GM21737 (cell line): ENCODE data around the gene ARFRP1.
"Not testable (repeated sequence)": the region's sequence is repeated elsewhere in the genome, so short reads cannot be mapped to it uniquely, and the experiment has no call there.

ENCODE experiments used
- ATAC-seq: cut with Tn5 transposase; IDR thresholded peaks from one replicate; pipeline ENCODE4 v1.9.1; 2021; ENCODE audit warnings: mild to moderate bottlenecking, moderate library complexity; ENCODE audit not compliant: unreplicated experiment

The ARFRP1 gene

DNA sequence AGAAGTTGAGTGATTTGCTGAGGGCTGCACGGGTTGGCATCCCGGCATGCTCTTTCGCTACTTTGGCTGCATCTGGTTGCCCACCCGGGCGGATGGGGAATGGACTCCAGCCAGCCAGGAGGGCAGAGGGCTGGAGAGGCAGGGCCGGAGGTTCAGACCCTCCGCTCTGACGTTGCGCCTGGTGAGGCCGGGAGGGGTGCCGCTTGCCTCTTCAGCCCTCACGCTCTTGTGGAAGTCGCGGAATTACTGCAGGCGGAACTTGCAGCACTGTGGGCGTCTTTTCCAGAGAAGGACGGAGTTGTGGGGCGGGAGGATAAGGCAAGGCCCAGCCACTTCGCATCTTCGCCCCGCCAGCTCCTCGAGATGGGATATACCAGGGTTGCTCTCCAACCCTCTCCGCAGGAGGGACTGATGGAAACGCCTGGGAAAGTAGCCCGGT is 49.0 kb downstream of the ARFRP1 start:
- peak; percentile 9 for ATAC-seq

DNA sequence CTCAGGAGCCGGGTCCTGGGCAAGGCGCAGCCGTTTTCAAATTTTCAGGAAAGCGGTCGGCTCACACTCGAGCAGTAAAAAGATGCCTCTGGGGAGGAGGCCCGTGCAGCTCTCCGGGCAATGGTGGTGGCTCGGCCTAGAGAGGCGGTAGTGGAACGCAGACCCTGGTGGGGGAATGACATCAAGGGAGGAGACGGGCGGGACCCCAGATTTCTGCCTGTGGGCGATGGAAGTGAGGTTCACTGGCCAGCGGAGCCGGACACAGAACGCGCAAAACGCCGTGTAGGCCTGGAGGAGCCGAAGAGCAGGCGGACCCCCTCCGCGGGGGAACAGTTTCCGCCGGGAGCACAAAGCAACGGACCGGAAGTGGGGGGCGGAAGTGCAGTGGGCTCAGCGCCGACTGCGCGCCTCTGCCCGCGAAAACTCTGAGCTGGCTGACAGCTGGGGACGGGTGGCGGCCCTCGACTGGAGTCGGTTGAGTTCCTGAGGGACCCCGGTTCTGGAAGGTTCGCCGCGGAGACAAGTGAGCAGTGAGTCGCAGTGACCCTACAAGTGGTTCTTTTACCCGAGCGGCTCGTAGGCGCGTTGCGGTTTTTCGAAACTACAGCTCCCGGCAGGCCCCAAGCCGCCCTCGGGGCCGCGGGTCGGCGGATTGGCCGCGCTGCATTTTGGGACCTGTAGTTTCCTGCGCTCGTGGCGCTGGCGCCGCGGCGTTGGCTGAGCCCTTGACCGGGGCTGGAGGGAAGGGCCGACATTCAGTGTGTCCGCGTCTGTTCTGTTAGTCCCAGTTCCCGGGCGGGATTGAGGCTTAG is 49.6 kb downstream of the ARFRP1 start, which contains the start of gene RTEL1:
Gene RTEL1, plus strand, starts transcription at position 376 of the 812 bp plus-strand sequence. CDS start 1,091 bp downstream, outside the sequence.
- peak; percentile 67 for ATAC-seq

DNA sequence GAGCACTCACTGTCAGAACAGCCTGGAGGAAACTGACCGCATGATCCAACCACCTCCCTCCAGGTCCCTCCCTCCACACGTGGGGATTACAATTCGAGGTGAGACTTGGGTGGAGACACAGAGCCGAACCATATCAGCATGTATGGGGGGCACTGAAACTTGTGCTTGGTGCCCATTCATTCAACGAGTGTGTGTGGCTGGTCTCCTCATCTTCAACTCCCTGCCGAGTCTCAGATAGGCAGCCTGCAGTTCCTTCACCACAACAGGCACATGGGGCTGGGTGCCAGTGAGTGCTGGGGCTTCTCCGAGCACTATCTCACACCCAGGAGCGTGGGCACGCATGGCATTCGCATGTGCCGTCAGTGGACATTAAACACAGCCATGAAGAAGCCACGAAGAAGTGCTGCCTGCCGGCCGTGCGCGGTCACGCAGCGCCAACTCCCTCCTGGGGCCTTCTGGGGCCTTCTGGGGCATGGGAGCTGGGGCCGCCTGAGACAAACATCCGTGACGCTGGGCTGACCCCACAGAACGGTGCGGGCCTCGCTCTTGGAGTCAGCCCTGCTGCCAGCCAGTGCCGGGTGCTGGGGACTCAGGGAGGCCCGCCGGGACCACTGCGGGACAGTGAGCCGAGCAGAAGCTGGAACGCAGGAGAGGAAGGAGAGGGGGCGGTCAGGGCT is 50.4 kb downstream of the ARFRP1 start:
- peak; percentile 4 for ATAC-seq

DNA sequence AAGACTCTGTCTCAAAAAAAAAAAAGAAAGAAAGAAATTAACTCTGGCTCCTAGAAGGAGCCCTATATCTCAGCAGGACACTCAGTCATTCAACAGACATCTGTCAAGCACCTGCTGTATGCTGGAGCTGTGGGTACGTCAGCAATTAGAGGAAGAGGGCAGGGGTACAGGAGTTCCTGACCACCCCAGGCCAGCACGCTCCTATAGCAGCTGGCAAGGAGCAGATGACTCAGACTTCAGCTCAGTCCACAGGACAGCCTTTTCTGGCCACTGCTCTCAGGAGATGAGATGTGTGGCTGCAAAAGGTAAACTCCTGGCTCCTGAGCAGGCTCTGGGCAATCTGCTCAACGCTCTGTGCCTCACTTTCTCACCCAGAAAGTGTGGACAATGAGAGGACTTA is 51.3 kb downstream of the ARFRP1 start:
- no peak for ATAC-seq

DNA sequence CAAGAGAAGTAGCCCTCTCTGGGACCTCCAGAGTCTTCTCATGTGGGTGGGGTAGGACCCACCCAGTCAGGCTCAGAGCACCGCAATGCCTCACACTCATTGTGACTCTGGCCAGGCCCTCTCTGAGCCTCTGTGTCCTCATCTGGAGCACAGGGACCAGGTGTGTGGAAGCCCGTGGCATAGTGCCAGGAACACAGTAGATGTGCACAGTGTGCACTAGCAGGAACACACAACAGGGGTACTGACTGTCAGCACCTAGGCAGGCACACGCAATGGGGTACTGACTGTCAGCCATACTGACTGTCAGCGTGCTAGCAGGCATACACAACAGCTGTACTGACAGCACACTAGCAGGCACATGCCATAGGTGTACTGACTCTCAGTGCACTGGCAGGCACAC is 52.5 kb downstream of the ARFRP1 start:
- no peak for ATAC-seq

DNA sequence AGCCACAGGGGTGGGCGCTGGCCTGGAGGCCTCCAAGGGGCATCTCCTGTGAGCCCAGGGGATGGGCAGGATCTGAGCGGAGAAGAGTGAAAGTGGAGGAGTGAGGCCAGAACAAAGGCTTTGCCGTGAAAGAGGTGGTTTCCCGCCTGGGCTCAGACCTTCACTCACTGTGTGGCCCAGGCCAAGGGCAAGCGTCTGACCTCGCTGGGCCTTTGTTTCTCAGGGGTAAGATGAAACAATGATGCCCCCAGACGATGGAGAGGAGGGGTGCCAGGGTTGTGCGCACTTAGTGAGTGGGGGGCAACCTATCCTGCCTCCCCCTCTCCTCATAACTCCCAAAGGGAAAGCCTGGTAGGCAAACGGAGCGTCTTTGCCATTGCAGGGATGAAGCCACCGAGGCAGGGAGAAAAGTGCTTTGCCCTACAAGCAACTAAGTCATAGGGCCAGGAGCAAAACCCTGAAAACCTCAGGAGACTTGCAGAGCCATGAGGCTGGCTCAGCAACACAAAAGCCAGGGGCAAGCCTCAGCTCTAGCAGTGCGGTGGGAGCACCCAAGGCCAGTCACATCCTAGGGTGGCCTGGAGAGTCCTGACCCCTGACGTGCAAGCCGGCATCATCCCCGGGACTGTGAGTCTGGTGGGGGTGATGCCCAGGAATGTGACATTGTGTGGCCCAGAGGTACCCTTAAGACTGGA is 53.7 kb downstream of the ARFRP1 start:
- ATAC-seq, result no peak

DNA sequence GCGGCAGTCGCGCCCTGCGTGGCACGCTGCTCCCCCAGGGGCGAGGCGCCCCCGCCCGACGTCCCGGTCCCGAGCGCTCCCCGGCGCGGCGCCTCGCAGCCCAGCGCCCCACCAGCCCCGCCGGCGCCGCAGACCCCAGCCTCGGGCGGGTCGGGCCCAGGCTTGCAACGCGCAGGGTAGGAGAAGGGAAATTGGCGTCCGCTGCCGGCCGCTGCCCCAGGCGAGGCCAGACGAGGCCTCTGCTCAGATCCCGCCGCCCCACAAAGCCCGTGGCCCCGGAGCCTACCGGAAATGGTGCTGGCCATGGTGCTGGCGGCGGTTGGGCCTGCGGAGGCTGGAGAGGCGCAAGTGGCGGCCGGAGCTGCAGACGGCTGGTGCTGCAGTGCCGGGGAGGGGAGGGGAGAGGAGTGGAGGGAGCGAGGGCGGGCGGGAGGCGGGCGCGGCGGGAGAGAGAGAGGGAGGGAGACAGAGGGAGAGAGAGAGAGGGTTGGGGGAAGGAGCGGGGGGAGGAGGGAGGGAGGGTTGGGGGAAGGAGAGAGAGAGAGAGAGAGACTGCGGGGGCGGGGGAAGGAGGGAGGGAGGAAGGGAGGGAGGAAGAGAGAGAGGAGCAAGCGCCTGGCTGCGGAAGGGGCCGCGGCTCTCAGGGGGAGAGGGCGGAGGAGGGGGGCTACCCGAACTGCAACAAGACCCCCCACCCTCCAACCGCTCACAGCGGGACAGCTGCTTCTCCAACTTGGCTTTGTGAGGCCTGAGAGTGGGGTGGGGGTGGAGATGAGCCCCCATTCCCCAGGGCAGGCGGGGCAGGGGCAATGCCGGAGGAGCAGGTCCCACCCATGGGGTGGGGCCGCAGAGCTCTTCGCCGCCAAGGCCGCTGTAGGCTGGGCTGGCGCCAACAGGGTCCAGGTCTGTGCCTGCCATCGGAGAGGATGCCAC is 54.5 kb downstream of the ARFRP1 start, which contains the start of gene STMN3:
Gene STMN3, minus strand, starts transcription at position 384 of the 933 bp plus-strand sequence. Its CDS starts 79 bp downstream, at position 305.
- ATAC-seq, result no peak

DNA sequence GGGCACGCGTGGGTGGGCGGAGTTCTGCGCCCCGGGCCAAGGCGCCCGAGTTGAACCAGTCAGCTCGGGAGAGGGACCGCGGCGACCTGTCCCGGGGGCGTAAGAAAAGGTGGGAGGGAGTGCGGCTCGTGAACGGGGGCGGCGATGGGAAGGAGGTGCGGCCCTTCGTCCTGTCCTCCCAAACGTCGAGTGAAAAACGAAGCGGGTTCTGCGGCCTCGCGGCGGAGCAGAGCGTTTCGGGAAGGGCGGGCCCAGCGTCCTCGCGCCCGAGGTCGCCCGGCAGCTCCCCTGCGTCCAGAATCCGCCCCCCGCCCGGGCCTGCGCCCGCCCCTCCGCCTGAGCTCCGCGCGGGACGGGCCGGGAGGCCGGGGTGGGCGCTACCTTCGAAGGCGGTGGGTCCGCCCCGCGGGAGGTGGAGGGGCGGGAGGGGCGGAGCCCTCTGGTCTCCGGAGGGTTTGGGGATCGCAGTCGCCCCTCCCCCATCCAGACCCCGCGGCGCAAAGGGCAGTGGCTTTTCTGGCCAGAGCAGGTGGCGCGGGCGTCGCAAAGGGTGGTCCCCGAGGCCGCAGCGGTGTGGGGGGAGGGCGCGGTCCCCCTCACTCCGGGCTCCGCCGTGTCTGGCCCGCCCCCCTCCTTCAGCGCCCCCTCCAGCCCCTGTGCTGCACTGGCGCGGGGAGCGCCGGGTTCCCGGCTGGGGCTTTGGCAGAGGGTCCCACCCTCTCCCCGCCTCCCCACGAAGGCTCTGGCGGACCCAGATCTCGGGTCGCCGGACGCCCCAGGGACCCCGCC is 55.4 kb downstream of the ARFRP1 start:
- ATAC-seq, result no peak

DNA sequence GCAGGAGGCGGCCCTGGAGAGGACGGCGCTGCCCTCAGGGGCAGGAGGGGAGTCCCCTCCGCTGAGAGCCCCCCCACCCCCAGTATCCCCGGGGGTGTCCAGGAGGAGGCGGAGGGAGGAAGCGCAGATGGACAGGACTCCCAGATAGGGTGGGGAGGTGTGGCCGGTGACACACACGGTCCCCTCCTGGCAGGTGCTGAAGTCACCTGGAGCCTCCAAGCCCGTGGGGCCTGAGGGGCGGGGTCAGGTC is 55.9 kb downstream of the ARFRP1 start:
- no peak for ATAC-seq

DNA sequence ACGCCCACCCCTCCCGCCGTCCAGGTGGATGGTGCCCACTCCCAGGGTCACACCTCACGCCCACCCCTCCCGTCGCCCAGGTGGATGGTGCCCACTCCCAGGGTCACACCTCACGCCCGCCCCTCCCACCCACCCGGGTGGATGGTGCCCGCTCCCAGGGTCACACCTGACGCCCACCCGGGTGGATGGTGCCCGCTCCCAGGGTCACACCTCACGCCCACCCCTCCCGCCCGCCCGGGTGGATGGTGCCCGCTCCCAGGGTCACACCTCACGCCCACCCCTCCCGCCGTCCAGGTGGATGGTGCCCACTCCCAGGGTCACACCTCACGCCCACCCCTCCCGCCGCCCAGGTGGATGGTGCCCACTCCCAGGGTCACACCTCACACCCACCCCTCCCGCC is 57.3 kb downstream of the ARFRP1 start:
- ATAC-seq, result not testable (repeated sequence)

DNA sequence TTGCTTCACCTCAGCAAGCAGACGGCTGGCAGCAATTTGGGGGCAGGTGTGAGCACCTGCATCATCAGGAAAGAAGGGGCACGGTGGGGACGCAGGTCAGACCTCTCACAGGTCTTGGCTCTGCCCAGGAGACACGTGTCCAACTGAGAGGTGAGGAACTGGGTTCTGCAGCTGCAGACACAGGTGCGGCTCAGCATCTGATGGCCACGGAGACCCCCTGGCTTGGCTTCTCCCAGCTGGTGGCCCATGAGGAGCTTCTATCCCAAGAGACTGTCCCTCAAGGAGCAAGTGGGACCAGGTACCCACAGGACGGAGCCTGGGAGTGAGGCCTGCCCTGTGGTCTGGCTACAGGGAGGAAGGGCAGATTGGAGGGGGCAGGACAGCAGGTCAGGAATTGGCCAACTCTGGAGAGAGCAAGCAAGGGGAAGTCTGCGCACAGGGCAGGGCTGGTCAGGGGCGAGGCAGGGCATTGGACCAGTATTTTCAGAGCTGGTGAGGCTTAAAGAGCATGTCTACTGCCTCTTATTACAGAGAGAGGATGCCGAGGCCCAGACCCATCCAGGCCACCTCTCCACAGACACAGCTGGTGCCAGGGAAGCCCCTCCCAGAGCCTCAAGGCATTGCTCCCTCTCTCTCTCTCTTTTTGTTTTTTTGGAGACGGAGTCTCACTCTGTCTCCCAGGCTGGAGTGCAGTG is 58.7 kb downstream of the ARFRP1 start:
- no peak for ATAC-seq
